HG03139 (cell line): ENCODE results near the gene TMEM179B.
A peak's percentile ranks its signal among the peaks of the same experiment; 100 is the strongest.
"Not testable (repeated sequence)": the region's sequence is repeated elsewhere in the genome, so short reads cannot be mapped to it uniquely, and the experiment has no call there.

Experiments
- ATAC-seq: cut with Tn5 transposase; IDR thresholded peaks from one replicate; pipeline ENCODE4 v1.9.1; 2021; ENCODE audit not compliant: unreplicated experiment

The TMEM179B gene, protein sequence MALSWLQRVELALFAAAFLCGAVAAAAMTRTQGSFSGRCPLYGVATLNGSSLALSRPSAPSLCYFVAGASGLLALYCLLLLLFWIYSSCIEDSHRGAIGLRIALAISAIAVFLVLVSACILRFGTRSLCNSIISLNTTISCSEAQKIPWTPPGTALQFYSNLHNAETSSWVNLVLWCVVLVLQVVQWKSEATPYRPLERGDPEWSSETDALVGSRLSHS

GRCh38 chr11:62787005-62787759 lies at the start of gene TMEM179B:
Gene TMEM179B (plus strand): TSS chr11:62787402. CDS start chr11:62787432, 30 bp downstream.
- peak; percentile 64 for ATAC-seq

- no peak for ATAC-seq
Measured at GRCh38 chr11:62747475-62748160, 39.6 kb upstream of the TMEM179B start.

DNA sequence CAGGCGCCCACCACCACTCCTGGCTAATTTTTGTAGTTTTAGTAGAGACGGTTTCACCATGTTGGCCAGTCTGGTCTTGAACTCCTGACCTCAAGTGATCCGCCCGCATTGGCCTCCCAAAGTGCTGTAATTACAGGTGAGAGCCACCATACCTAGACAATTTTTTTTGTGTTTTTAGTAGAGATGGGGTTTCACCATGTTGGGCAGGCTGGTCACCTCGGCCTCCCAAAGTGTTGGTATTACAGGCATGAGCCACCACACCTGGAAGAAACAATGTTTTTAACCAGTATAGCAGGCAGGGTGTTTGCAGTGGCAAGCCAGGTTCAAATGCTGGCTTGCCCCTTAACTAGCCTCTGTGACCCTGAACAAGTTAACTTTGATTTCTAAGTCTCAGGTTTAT lies 37.3 kb upstream of the TMEM179B start:
- not testable (repeated sequence) for ATAC-seq

DNA sequence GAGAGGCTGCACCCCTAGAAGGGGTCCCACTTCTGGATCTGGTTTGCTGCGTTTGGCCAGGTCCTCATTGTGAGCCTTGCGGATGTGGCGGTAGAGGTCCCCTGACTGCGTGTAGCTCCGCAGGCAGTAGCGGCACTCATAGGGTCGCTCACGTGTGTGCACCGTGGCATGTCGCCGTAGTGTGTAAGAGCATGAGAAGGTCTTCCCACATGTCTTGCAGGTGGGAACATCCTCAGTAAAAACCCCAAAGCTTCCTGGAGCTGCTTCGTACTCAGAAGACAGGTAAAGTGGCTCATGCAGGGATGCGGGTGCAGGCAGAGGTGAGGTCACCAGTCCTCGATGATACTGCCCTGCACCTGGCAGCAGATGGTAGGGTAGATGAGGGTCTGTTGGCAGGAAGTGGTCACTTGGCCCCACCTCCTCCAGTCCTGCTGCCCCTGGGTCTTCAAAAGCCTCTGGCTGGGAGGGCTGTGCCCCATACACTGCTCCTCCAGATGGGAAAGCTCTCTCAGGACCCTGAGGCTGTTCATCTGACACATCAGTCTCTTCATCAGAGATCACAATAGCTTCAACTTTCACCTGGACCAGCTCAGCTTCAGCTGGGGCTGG lies 34.9 kb upstream of the TMEM179B start:
- ATAC-seq = no peak

DNA sequence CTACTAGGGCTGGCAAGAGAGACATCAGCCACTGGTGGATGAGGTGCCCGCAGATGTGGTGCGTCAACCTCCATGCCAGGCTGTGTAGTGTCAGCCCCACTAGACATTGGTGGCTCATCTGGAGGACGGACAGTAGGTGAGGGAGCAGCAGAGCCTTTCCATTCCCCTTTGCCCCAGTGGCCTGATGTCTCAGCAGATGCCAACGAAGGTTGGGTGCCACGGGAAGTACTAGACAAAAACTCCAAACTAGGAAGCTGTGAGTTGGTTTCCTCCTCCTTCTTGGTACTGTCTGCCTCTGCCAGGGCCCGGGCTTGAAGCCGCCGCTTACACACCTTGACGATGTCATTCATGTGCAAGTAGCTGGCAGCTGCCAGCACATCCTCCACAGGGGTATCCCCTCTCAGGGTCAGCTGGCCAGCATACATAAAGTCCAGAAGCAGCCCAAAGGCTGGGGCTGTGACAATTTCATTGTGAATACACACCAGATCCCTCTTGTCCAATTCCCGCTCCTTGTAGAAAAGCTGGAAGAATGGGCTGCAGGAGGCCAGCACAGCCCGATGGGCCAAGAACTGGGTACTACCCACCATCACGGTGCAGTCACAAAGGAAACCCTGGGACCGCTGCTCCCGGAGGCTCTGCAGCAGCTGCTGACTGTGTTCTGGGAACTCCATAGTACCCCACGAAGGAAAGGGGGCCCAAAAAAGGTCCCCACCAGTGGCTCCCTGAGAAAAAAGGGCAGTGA lies 34.0 kb upstream of the TMEM179B start:
- no peak for ATAC-seq

GRCh38 chr11:62753736-62754603 lies 33.2 kb upstream of the TMEM179B start, which contains the start of gene ZBTB3:
Gene ZBTB3 (minus strand): TSS chr11:62754160. CDS start chr11:62753664, 496 bp downstream.
- peak; percentile 86 for ATAC-seq

DNA sequence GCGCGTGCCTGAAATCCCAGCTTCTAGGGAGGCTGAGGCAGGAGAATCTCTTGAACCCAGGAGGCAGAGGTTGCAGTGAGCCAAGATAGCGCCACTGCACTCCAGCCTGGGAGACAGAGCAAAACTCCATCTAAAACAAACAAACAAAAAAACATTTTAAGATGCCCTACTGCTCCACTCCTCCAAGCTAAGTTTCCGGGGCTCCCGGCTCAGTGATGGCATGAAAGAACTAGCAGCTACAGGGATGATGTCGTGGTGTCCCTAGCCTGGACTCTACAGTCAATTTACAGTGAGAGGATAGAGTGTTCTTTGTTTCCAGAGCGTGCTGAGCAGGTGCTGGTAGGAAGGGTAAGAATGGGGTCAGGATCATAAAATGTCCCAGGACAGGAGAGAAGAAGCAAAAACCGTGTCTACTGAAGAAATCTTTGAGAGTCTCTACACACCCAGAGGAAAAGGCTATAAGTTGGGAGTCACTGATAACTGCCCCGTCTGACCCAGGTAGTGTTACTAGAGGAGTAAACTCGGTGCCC lies 32.1 kb upstream of the TMEM179B start:
- ATAC-seq = no peak

DNA sequence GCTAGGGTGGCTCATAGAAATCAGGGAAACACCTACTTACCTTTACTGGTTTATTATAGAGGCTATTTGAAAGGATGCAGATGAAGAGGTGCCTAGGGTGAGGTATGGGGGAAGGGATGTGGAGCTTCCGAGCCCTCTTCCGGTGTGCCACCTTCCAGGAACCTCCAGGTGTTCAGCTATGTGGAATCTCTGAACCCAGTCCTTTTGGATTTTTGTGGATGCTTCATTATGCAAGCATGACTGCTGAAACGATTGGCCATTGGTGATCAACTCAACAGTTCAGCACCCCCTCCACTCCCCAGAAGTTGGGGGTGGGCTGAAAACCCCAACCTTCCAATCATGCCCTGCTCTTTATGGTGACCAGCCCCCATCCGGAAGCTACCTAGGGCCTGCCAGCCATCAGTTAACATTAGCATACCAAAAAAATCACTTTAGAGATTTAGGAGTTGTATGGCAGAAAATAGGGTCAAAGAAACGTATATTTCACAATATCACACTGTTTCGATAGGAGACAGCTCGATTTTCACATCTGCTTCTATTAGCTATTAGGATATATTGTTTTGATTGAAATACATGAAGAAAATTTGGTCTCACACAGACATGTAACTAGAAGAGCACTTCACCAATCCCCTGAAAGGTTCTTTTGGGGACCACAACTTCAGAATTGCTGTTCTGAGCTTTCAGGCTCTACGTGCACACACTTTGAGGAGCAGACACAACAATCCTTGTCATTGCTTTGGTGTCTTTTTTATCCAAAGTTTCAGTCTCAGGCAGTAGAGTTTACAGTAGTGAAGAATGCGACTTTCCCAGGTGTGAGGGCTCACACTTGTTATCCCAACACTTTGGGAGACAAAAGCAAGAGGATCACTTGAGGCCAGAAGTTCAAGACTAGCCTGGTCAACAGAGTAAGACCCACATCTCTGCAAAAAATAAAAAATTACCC lies 29.1 kb upstream of the TMEM179B start:
- ATAC-seq = no peak

GRCh38 chr11:62760867-62761227 lies 26.4 kb upstream of the TMEM179B start:
- not testable (repeated sequence) for ATAC-seq

DNA sequence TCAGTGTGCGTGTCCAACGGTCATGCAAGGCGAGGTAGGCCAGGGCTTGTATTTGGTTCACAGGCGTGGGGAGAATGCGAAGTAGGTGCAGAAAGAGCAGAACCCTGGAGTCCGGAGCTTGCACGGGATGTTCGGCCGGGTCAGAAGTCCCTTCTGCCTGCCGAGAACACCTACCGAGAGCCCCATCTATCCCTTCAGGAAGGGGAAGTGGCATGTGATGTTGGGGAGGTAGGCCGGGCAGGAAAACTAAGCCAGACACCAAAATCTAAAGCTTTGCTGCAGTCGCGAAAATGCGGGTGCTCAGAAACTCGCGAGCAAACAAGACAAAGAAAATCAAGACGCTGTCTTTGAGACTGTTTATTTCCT lies 16.4 kb upstream of the TMEM179B start:
- no peak for ATAC-seq

- peak; percentile 72 for ATAC-seq
Measured at GRCh38 chr11:62771144-62772021, 15.8 kb upstream of the TMEM179B start, which contains the start of gene TAF6L. Gene TAF6L (plus strand): TSS chr11:62771396. CDS start chr11:62775784, 4,388 bp downstream.

GRCh38 chr11:62774407-62774806 lies 12.8 kb upstream of the TMEM179B start:
- no peak for ATAC-seq

- no peak for ATAC-seq
Measured at GRCh38 chr11:62775646-62776045, 11.6 kb upstream of the TMEM179B start.

GRCh38 chr11:62777389-62777788 lies 9.8 kb upstream of the TMEM179B start:
- no peak for ATAC-seq

DNA sequence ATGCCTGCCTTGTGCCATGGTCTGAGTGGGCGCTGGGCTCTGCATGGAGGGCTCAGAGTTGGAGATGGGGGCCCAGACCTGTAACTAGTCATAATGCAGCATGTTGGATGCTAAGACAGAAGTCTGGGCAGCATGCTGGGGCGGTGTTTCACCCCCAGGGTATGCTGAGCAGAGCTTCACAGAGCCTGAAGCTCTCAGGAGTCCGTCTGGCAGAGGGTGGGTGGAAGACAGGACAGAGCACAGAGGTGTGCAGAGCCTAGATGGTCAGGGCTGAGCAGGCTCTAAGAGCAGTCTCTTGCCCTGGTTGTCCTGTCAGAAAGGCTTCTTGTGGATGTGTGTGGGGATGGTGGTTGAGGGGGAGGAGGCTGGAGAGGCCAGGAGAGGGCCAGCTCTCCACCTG lies 8.8 kb upstream of the TMEM179B start:
- no peak for ATAC-seq

GRCh38 chr11:62782753-62783152 lies 4.4 kb upstream of the TMEM179B start:
- no peak for ATAC-seq

DNA sequence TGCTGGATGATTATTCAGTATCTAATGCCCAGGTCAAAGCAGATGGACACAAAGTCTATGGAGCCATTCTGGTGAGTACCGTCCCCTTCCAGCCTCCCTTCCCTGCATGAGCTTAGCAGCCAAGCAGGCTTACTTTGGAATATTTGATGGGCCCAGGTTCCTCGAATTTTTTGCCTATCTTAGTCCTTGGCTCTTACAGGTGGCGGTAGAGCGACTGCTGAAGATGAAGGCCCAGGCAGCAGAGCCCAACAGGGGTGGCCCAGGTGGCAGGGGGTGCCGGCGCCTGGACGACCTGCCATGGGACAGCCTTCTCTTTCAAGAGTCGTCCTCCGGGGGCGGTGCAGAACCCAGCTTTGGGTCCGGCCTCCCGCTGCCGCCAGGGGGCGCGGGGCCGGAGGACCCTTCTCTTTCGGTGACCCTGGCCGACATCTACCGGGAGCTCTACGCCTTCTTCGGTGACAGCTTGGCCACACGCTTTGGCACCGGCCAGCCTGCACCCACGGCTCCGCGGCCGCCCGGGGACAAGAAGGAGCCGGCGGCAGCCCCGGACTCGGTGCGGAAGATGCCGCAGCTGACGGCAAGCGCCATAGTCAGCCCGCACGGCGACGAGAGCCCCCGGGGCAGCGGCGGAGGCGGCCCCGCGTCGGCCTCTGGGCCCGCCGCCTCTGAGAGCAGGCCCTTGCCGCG lies 741 bp upstream of the TMEM179B start:
- ATAC-seq = peak; percentile 46
